SW480 (cell line): ENCODE measurements around the gene CDHR1.

Experiments
- DNase-seq: peaks from one replicate; pipeline ENCODE4 v3.0.0-alpha.2; 2016; ENCODE audit warnings: low spot score

Gene CDHR1

DNA sequence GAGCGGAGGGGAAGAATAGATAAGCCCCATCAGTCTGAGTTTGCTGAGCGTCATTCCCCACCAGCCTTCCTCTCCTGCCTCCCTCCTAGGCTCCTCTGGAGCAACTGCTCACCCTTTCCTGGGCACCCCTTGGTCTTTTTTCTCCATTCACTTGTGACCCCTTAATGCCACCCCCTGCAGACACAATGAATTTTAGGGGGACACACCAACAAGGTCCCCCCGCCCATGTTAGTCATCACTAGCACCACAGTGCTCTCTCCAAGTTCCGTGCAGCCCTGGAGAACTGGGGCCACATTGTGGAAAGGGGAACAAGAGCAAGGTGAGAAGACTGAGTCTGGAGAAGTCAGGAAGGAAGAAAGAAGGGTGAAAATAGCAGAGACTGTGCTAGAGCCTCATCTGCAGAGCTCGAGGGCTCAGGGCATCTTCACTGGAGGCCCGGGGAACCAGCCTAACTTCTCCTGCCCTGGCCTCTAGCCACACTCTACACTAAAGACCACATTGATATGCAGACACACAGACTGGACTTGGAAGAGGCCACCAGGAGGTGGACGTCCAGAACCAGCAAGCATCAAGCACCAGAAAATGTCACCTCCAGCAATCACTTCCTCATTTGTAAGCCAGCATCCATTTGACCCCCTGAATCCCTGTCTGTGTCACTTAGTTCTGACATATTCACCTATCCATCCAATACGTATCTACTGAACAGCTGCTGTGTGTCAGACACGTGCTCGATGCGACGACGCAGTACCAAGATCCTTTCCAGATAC is 68.0 kb downstream of the CDHR1 start:
- no peak for DNase-seq

DNA sequence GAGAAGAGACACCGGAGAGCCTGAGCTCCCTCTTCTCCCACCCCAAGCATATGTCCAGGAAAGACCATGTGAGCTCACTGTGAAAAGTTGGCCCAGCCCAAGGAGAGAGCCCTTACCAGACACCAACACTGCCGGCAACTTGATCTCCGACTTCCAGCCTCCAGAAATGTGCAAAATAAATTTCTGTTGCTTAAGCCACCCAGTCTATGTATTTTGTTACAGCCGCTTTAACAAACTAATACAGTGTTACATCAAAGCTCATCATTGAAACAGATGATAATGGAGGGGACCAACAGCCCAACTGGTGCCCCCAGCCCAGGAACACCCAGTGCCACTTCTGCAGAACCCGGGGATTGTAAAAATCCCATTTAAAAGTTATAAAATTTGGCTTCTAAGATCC is 69.4 kb downstream of the CDHR1 start:
- no peak for DNase-seq

DNA sequence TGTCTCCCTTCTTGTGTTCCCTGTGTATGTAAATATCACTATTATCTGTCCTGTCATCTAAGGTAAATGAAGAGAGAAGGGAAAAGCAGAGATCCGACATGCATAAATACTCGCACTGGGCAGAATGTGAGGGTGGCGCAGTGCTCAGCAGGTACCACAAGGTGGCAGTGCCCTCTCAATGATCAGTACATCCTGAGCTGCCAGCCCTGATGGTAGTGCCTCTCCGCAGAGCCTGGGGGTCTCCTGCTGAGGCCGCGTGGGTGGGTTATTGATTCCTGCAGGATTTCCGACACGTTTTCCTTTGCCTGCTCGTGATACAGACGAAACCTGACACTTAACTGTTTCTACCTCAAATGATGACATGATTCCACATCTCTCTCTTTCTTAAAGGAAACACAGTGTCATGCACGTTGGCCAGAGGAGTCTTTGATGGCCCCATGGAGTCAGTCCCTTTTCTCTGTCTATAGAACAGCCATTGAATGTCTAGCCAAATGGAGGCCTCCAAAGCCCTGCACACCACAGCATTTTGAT is 70.3 kb downstream of the CDHR1 start:
- peak; percentile 53 for DNase-seq

- peak; percentile 40 for DNase-seq
Measured at GRCh38 chr10:84265418-84265817, 71.1 kb downstream of the CDHR1 start.

GRCh38 chr10:84267503-84268126 is 73.3 kb downstream of the CDHR1 start:
- DNase-seq, result peak; percentile 17

GRCh38 chr10:84269162-84269561 is 74.8 kb downstream of the CDHR1 start:
- no peak for DNase-seq
